ENCODE data around the gene RGS6.
"Not testable (repeated sequence)": the region's sequence is repeated elsewhere in the genome, so short reads cannot be mapped to it uniquely, and the experiment has no call there.

The RGS6 gene

GRCh38 chr14:72471346-72471745 lies 539.1 kb downstream of the RGS6 start:
- Histone ChIP-seq H3K4me1 (ENCODE audit: control insufficient read depth, insufficient read depth, low read length) (no peaks in the 10 kb centered on the region), H3K36me3 (ENCODE audit: control insufficient read depth in 2 of 2, insufficient read depth in 2 of 2, low read length in 2 of 2) (no peaks in the 10 kb centered on the region), H3K9me3 (ENCODE audit: control insufficient read depth in 2 of 2, low read length in 2 of 2) (peaks cover 2 to 4% of the 10 kb centered on the region in 2 donors), H3K27ac (ENCODE audit: low read length) (no peak overlapping the region), H3K9ac (ENCODE audit: low read length in 2 of 2) (no peak overlapping the region), H3K4me3 (ENCODE audit: low read length in 2 of 2) (no peak overlapping the region), H3K27me3 (ENCODE audit: control insufficient read depth in 1 of 2, insufficient read depth in 2 of 2, low read length in 2 of 2) (no peaks in the 10 kb centered on the region)

GRCh38 chr14:72472845-72473244 lies 540.6 kb downstream of the RGS6 start:
- H3K27ac ChIP-seq (ENCODE audit: low read length) = no peak overlapping the region
- H3K27me3 ChIP-seq (ENCODE audit: control insufficient read depth in 1 of 2, insufficient read depth in 2 of 2, low read length in 2 of 2) = no peaks in the 10 kb centered on the region
- H3K36me3 ChIP-seq (ENCODE audit: control insufficient read depth in 2 of 2, insufficient read depth in 2 of 2, low read length in 2 of 2) = no peaks in the 10 kb centered on the region
- no peak overlapping the region for H3K9ac ChIP-seq (ENCODE audit: low read length in 2 of 2)
- no peaks in the 10 kb centered on the region for H3K4me1 ChIP-seq (ENCODE audit: control insufficient read depth, insufficient read depth, low read length)
- no peaks in the 10 kb centered on the region for H3K9me3 ChIP-seq (ENCODE audit: control insufficient read depth in 2 of 2, low read length in 2 of 2)
- H3K4me3 ChIP-seq (ENCODE audit: low read length in 2 of 2) = no peak overlapping the region

- H3K27ac ChIP-seq (ENCODE audit: low read length) = no peak overlapping the region
- H3K9ac ChIP-seq (ENCODE audit: low read length in 2 of 2) = no peak overlapping the region
- no peaks in the 10 kb centered on the region for H3K9me3 ChIP-seq (ENCODE audit: control insufficient read depth in 2 of 2, low read length in 2 of 2)
- H3K36me3 ChIP-seq (ENCODE audit: control insufficient read depth in 2 of 2, insufficient read depth in 2 of 2, low read length in 2 of 2) = no peaks in the 10 kb centered on the region
- no peaks in the 10 kb centered on the region for H3K4me1 ChIP-seq (ENCODE audit: control insufficient read depth, insufficient read depth, low read length)
- no peak overlapping the region for H3K4me3 ChIP-seq (ENCODE audit: low read length in 2 of 2)
- peaks cover 0 to 2% of the 10 kb centered on the region in 2 donors for H3K27me3 ChIP-seq (ENCODE audit: control insufficient read depth in 1 of 2, insufficient read depth in 2 of 2, low read length in 2 of 2)
These were observed 544.6 kb downstream of the RGS6 start for GRCh38 chr14:72476657-72477499.

GRCh38 chr14:72477578-72477977 lies 545.3 kb downstream of the RGS6 start:
- not testable (repeated sequence) for H3K4me3 ChIP-seq (ENCODE audit: low read length in 2 of 2); H3K36me3 ChIP-seq (ENCODE audit: control insufficient read depth in 2 of 2, insufficient read depth in 2 of 2, low read length in 2 of 2); H3K27ac ChIP-seq (ENCODE audit: low read length); H3K9me3 ChIP-seq (ENCODE audit: control insufficient read depth in 2 of 2, low read length in 2 of 2); H3K4me1 ChIP-seq (ENCODE audit: control insufficient read depth, insufficient read depth, low read length); H3K27me3 ChIP-seq (ENCODE audit: control insufficient read depth in 1 of 2, insufficient read depth in 2 of 2, low read length in 2 of 2); H3K9ac ChIP-seq (ENCODE audit: low read length in 2 of 2)

- no peak overlapping the region for H3K4me3 ChIP-seq (ENCODE audit: low read length in 2 of 2)
- H3K36me3 ChIP-seq (ENCODE audit: control insufficient read depth in 2 of 2, insufficient read depth in 2 of 2, low read length in 2 of 2) = no peaks in the 10 kb centered on the region
- peaks cover 0 to 3% of the 10 kb centered on the region in 2 donors for H3K9me3 ChIP-seq (ENCODE audit: control insufficient read depth in 2 of 2, low read length in 2 of 2)
- no peak overlapping the region for H3K27ac ChIP-seq (ENCODE audit: low read length)
- H3K9ac ChIP-seq (ENCODE audit: low read length in 2 of 2) = no peak overlapping the region
- no peaks in the 10 kb centered on the region for H3K4me1 ChIP-seq (ENCODE audit: control insufficient read depth, insufficient read depth, low read length)
- H3K27me3 ChIP-seq (ENCODE audit: control insufficient read depth in 1 of 2, insufficient read depth in 2 of 2, low read length in 2 of 2) = peaks cover 0 to 2% of the 10 kb centered on the region in 2 donors
These were observed 546.3 kb downstream of the RGS6 start for GRCh38 chr14:72478471-72478893.

GRCh38 chr14:72479461-72479931 lies 547.3 kb downstream of the RGS6 start:
- Histone ChIP-seq H3K9ac (ENCODE audit: low read length in 2 of 2) (no peak overlapping the region), H3K4me1 (ENCODE audit: control insufficient read depth, insufficient read depth, low read length) (no peaks in the 10 kb centered on the region), H3K4me3 (ENCODE audit: low read length in 2 of 2) (no peak overlapping the region), H3K27me3 (ENCODE audit: control insufficient read depth in 1 of 2, insufficient read depth in 2 of 2, low read length in 2 of 2) (peaks cover 0 to 2% of the 10 kb centered on the region in 2 donors), H3K9me3 (ENCODE audit: control insufficient read depth in 2 of 2, low read length in 2 of 2) (peaks cover 0 to 3% of the 10 kb centered on the region in 2 donors), H3K27ac (ENCODE audit: low read length) (no peak overlapping the region), H3K36me3 (ENCODE audit: control insufficient read depth in 2 of 2, insufficient read depth in 2 of 2, low read length in 2 of 2) (no peaks in the 10 kb centered on the region)

GRCh38 chr14:72480464-72481243 lies 548.4 kb downstream of the RGS6 start:
- no peak overlapping the region for H3K4me3 ChIP-seq (ENCODE audit: low read length in 2 of 2)
- peaks cover 0 to 3% of the 10 kb centered on the region in 2 donors for H3K9me3 ChIP-seq (ENCODE audit: control insufficient read depth in 2 of 2, low read length in 2 of 2)
- no peak overlapping the region for H3K27ac ChIP-seq (ENCODE audit: low read length)
- no peaks in the 10 kb centered on the region for H3K4me1 ChIP-seq (ENCODE audit: control insufficient read depth, insufficient read depth, low read length)
- H3K36me3 ChIP-seq (ENCODE audit: control insufficient read depth in 2 of 2, insufficient read depth in 2 of 2, low read length in 2 of 2) = no peaks in the 10 kb centered on the region
- H3K9ac ChIP-seq (ENCODE audit: low read length in 2 of 2) = no peak overlapping the region
- H3K27me3 ChIP-seq (ENCODE audit: control insufficient read depth in 1 of 2, insufficient read depth in 2 of 2, low read length in 2 of 2) = peaks cover 0 to 2% of the 10 kb centered on the region in 2 donors

GRCh38 chr14:72483311-72483710 lies 551.1 kb downstream of the RGS6 start:
- Histone ChIP-seq H3K9ac (ENCODE audit: low read length in 2 of 2) (no peak overlapping the region), H3K9me3 (ENCODE audit: control insufficient read depth in 2 of 2, low read length in 2 of 2) (peaks cover 0 to 3% of the 10 kb centered on the region in 2 donors), H3K4me1 (ENCODE audit: control insufficient read depth, insufficient read depth, low read length) (no peaks in the 10 kb centered on the region), H3K27ac (ENCODE audit: low read length) (no peak overlapping the region), H3K4me3 (ENCODE audit: low read length in 2 of 2) (no peak overlapping the region), H3K27me3 (ENCODE audit: control insufficient read depth in 1 of 2, insufficient read depth in 2 of 2, low read length in 2 of 2) (peaks cover 0 to 2% of the 10 kb centered on the region in 2 donors), H3K36me3 (ENCODE audit: control insufficient read depth in 2 of 2, insufficient read depth in 2 of 2, low read length in 2 of 2) (no peaks in the 10 kb centered on the region)

GRCh38 chr14:72485695-72486094 lies 553.5 kb downstream of the RGS6 start:
- Histone ChIP-seq H3K27ac (ENCODE audit: low read length) (no peak overlapping the region), H3K27me3 (ENCODE audit: control insufficient read depth in 1 of 2, insufficient read depth in 2 of 2, low read length in 2 of 2) (peaks cover 0 to 4% of the 10 kb centered on the region in 2 donors), H3K4me3 (ENCODE audit: low read length in 2 of 2) (no peak overlapping the region), H3K36me3 (ENCODE audit: control insufficient read depth in 2 of 2, insufficient read depth in 2 of 2, low read length in 2 of 2) (no peaks in the 10 kb centered on the region), H3K9ac (ENCODE audit: low read length in 2 of 2) (no peak overlapping the region), H3K9me3 (ENCODE audit: control insufficient read depth in 2 of 2, low read length in 2 of 2) (peaks cover 0 to 7% of the 10 kb centered on the region in 2 donors), H3K4me1 (ENCODE audit: control insufficient read depth, insufficient read depth, low read length) (no peaks in the 10 kb centered on the region)

- H3K27ac ChIP-seq (ENCODE audit: low read length) = no peak overlapping the region
- peaks cover 0 to 2% of the 10 kb centered on the region in 2 donors for H3K27me3 ChIP-seq (ENCODE audit: control insufficient read depth in 1 of 2, insufficient read depth in 2 of 2, low read length in 2 of 2)
- H3K9ac ChIP-seq (ENCODE audit: low read length in 2 of 2) = no peak overlapping the region
- peaks cover 0 to 4% of the 10 kb centered on the region in 2 donors for H3K9me3 ChIP-seq (ENCODE audit: control insufficient read depth in 2 of 2, low read length in 2 of 2)
- H3K4me3 ChIP-seq (ENCODE audit: low read length in 2 of 2) = no peak overlapping the region
- no peaks in the 10 kb centered on the region for H3K4me1 ChIP-seq (ENCODE audit: control insufficient read depth, insufficient read depth, low read length)
- H3K36me3 ChIP-seq (ENCODE audit: control insufficient read depth in 2 of 2, insufficient read depth in 2 of 2, low read length in 2 of 2) = no peaks in the 10 kb centered on the region
These were observed 556.3 kb downstream of the RGS6 start for GRCh38 chr14:72488514-72488913.

All from stomach smooth muscle (tissue), 2 donors.